K562 (cell line): ENCODE data around the gene ZFAND2B.

Source experiments
- CTCF ChIP-seq, 3 experiments: IDR thresholded peaks in 2 of 3; conservative IDR thresholded peaks in 1 of 3; 2 replicates each; pipeline ENCODE4 v1.5.1; 2011 to 2012; ENCODE audit warnings: low read length in 3 of 3, mild to moderate bottlenecking in 3 of 3, control low read depth in 2 of 3, improper control_type of control experiment in 1 of 3, inconsistent platforms in 1 of 3, low read depth in 1 of 3, mixed read lengths in 1 of 3, moderate library complexity in 1 of 3; ENCODE audit not compliant: insufficient read depth in 2 of 3
- NR2C1 ChIP-seq, 2 experiments: fragments of 450-650 bp; IDR thresholded peaks; 2 replicates each; pipeline ENCODE4 v1.6.1; 2017; ENCODE audit warnings: mild to moderate bottlenecking in 2 of 2, antibody characterized with exemption in 1 of 2, inconsistent platforms in 1 of 2, missing compliant biosample characterization in 1 of 2, missing genetic modification characterization in 1 of 2
- PRMT5 ChIP-seq: sonication (generic); formaldehyde crosslinking; IDR thresholded peaks from 2 replicates; pipeline ENCODE4 v1.5.0; 2020; ENCODE audit warnings: missing genetic modification reagents
- STAG1 ChIP-seq: sonication (generic); formaldehyde crosslinking; IDR thresholded peaks from 2 replicates; pipeline ENCODE4 v1.5.0; 2020; ENCODE audit warnings: missing genetic modification reagents, borderline replicate concordance
- ZC3H8 ChIP-seq: fragments of 450-650 bp; IDR thresholded peaks from 2 replicates; pipeline ENCODE4 v1.6.1; 2017
- TF ChIP-seq, protein P1 (sequence below): sonication (generic); formaldehyde crosslinking; IDR thresholded peaks from 2 replicates; pipeline ENCODE4 v1.8.0; 2022; ENCODE audit warnings: missing genetic modification reagents, mild to moderate bottlenecking, borderline replicate concordance
- TF ChIP-seq, protein P2 (sequence below): IDR thresholded peaks from 3 replicates; pipeline ENCODE4 v1.6.1; 2011; ENCODE audit warnings: borderline replicate concordance, mild to moderate bottlenecking, moderate library complexity; ENCODE audit not compliant: insufficient read length; ENCODE audit errors: extremely low read depth
- TF ChIP-seq, protein P3 (sequence below): fragments of 250-450 bp; sonication (Bioruptor Pico); IDR thresholded peaks from 2 replicates; pipeline ENCODE4 v1.9.0; 2021; ENCODE audit warnings: mild to moderate bottlenecking, inconsistent platforms

GRCh38 chr2:219220652-219221402 is 14.2 kb downstream of the ZFAND2B start:
- TF ChIP-seq ZC3H8 (no peak), PRMT5 (CRISPR knock-in tag) (no peak), NR2C1 (IDR thresholded peaks at IDR 0.05) (no peak), NR2C1 (tag; IDR thresholded peaks at IDR 0.05) (no peak), STAG1 (CRISPR knock-in tag) (no peak), CTCF (IDR thresholded peaks at IDR 0.05 in 2 of 3, conservative IDR thresholded peaks at IDR 0.05 in 1 of 3; ENCODE audit: insufficient read depth in 2 of 3, low read depth in 1 of 3, low read length in 3 of 3) (no peak)
- TF ChIP-seq, protein P1, sequence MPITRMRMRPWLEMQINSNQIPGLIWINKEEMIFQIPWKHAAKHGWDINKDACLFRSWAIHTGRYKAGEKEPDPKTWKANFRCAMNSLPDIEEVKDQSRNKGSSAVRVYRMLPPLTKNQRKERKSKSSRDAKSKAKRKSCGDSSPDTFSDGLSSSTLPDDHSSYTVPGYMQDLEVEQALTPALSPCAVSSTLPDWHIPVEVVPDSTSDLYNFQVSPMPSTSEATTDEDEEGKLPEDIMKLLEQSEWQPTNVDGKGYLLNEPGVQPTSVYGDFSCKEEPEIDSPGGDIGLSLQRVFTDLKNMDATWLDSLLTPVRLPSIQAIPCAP (CRISPR knock-in tag) = no peak
- TF ChIP-seq, protein P2, sequence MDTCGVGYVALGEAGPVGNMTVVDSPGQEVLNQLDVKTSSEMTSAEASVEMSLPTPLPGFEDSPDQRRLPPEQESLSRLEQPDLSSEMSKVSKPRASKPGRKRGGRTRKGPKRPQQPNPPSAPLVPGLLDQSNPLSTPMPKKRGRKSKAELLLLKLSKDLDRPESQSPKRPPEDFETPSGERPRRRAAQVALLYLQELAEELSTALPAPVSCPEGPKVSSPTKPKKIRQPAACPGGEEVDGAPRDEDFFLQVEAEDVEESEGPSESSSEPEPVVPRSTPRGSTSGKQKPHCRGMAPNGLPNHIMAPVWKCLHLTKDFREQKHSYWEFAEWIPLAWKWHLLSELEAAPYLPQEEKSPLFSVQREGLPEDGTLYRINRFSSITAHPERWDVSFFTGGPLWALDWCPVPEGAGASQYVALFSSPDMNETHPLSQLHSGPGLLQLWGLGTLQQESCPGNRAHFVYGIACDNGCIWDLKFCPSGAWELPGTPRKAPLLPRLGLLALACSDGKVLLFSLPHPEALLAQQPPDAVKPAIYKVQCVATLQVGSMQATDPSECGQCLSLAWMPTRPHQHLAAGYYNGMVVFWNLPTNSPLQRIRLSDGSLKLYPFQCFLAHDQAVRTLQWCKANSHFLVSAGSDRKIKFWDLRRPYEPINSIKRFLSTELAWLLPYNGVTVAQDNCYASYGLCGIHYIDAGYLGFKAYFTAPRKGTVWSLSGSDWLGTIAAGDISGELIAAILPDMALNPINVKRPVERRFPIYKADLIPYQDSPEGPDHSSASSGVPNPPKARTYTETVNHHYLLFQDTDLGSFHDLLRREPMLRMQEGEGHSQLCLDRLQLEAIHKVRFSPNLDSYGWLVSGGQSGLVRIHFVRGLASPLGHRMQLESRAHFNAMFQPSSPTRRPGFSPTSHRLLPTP = no peak
- TF ChIP-seq, protein P3, sequence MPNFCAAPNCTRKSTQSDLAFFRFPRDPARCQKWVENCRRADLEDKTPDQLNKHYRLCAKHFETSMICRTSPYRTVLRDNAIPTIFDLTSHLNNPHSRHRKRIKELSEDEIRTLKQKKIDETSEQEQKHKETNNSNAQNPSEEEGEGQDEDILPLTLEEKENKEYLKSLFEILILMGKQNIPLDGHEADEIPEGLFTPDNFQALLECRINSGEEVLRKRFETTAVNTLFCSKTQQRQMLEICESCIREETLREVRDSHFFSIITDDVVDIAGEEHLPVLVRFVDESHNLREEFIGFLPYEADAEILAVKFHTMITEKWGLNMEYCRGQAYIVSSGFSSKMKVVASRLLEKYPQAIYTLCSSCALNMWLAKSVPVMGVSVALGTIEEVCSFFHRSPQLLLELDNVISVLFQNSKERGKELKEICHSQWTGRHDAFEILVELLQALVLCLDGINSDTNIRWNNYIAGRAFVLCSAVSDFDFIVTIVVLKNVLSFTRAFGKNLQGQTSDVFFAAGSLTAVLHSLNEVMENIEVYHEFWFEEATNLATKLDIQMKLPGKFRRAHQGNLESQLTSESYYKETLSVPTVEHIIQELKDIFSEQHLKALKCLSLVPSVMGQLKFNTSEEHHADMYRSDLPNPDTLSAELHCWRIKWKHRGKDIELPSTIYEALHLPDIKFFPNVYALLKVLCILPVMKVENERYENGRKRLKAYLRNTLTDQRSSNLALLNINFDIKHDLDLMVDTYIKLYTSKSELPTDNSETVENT = no peak
